ENCODE results near the gene CDH11.

Gene CDH11

DNA sequence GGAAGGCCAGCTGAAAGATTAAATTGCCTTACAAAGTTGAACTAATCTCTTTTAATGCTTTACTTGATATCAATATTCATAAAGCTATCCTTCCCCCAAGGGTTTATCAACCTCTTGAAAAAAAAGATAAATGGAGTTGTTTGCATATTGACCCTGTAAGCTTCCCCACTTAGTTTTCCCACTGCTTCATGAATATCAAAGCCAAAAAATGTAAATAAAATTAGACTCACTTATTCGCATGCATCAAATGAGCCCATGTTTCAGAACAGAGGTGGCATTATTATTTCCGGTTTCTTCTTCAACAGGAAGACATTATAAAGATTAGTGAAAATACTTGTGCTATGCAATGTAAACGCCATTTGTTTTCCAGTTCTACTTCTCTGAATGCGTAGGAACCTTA is 150.7 kb downstream of the CDH11 start:
- no peaks in the 10 kb centered on the region for H3K27me3 ChIP-seq
- H3K36me3 ChIP-seq = no peaks in the 10 kb centered on the region
- no peaks in the 10 kb centered on the region for H3K9me3 ChIP-seq
- H3K27ac ChIP-seq = no peak overlapping the region
- TF ChIP-seq, protein P1, sequence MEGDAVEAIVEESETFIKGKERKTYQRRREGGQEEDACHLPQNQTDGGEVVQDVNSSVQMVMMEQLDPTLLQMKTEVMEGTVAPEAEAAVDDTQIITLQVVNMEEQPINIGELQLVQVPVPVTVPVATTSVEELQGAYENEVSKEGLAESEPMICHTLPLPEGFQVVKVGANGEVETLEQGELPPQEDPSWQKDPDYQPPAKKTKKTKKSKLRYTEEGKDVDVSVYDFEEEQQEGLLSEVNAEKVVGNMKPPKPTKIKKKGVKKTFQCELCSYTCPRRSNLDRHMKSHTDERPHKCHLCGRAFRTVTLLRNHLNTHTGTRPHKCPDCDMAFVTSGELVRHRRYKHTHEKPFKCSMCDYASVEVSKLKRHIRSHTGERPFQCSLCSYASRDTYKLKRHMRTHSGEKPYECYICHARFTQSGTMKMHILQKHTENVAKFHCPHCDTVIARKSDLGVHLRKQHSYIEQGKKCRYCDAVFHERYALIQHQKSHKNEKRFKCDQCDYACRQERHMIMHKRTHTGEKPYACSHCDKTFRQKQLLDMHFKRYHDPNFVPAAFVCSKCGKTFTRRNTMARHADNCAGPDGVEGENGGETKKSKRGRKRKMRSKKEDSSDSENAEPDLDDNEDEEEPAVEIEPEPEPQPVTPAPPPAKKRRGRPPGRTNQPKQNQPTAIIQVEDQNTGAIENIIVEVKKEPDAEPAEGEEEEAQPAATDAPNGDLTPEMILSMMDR (IDR thresholded peaks at IDR 0.05) = no peak
- no peak overlapping the region for H3K4me3 ChIP-seq (ENCODE audit: low read depth in 1 of 2, low read length in 1 of 2)
- H3K4me1 ChIP-seq (ENCODE audit: control insufficient read depth in 1 of 2, insufficient read depth in 1 of 2, low read depth in 1 of 2, low read length in 1 of 2) = no peaks in the 10 kb centered on the region

DNA sequence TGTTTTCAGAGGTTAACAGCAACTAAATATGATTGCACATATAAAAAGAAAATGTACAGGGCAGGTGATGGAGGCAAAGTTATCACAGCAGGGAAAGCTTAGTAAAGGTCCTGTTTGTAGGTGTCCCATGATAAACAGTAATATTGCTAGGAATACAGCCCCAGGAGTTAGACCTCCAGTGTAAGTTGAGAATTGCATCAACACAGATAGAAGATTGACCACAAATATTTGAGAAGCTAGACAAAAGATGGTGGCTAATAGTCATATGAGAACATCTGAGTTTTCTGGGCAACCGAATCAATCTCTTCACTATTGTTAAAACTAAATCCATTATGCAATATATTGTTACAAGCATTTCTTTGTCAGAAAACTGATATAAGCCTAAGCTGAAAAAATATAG is 152.6 kb downstream of the CDH11 start:
- no peaks in the 10 kb centered on the region for H3K27me3 ChIP-seq
- TF ChIP-seq, protein P1 (IDR thresholded peaks at IDR 0.05) = no peak
- H3K4me3 ChIP-seq (ENCODE audit: low read depth in 1 of 2, low read length in 1 of 2) = no peak overlapping the region
- H3K9me3 ChIP-seq = no peaks in the 10 kb centered on the region
- H3K4me1 ChIP-seq (ENCODE audit: control insufficient read depth in 1 of 2, insufficient read depth in 1 of 2, low read depth in 1 of 2, low read length in 1 of 2) = no peaks in the 10 kb centered on the region
- no peak overlapping the region for H3K27ac ChIP-seq
- H3K36me3 ChIP-seq = no peaks in the 10 kb centered on the region

DNA sequence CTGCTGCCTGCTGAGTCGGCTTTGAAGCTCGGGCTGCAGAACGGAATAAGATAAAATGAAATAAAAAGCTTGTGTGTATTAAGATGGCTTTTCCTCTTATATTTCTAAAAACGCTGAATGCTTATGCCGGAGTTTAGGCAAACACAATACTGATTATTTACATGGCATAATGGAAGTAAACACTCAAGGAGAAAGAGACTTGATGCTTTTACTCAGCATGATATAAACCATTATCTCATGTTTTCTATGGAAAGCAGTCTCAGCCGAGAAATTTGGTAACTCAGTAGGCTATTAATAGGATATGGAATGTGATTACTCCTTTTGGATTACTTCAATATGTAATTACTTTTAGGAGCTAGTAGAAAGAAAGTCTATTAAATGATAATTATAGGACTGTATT is 153.3 kb downstream of the CDH11 start:
- Histone ChIP-seq H3K36me3 (no peaks in the 10 kb centered on the region), H3K27me3 (no peaks in the 10 kb centered on the region), H3K27ac (no peak overlapping the region), H3K4me3 (ENCODE audit: low read depth in 1 of 2, low read length in 1 of 2) (no peak overlapping the region), H3K9me3 (no peaks in the 10 kb centered on the region), H3K4me1 (ENCODE audit: control insufficient read depth in 1 of 2, insufficient read depth in 1 of 2, low read depth in 1 of 2, low read length in 1 of 2) (no peaks in the 10 kb centered on the region)
- TF ChIP-seq, protein P1 (IDR thresholded peaks at IDR 0.05) = no peak

DNA sequence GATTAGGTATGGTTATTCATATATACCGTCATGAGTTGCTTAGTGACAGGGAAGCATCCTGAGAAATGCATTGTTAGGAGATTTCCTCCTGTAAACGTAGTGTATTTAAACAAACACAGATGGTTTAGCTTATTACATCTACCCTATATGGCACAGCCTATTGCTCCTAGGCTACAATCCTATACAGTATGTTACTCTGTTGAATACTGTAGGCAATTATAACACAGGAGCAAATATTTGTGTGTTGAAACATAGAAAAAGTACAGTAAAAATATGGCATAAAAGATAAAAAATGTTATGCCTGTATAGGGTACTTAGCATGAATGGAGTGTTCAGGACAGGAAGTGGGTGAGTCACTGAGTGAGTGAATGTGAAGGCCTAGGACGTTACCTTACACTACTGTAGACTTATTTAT is 157.7 kb downstream of the CDH11 start:
- Histone ChIP-seq H3K27me3 (no peaks in the 10 kb centered on the region), H3K4me3 (ENCODE audit: low read depth in 1 of 2, low read length in 1 of 2) (no peak overlapping the region), H3K36me3 (no peaks in the 10 kb centered on the region), H3K4me1 (ENCODE audit: control insufficient read depth in 1 of 2, insufficient read depth in 1 of 2, low read depth in 1 of 2, low read length in 1 of 2) (no peaks in the 10 kb centered on the region), H3K9me3 (no peaks in the 10 kb centered on the region), H3K27ac (no peak overlapping the region)
- TF ChIP-seq, protein P1 (IDR thresholded peaks at IDR 0.05) = no peak

DNA sequence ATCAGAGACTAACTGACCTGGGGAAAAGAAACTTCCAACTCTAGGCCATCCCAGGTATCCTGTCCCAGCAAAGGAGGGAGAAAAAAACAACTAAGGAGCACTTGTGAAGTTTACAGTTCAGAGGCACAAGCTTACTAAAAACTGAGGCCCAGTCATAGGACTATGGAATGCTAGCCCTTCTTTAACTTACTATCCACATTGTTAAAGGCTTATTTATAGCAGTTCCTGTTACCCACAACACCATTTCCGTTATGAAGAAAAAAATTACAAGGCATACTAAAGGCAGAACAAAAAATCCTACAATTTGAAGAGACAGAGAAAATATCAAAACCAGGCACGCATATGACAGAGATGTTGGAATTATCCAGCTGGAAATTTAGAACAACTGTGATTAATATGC is 159.1 kb downstream of the CDH11 start:
- H3K4me3 ChIP-seq (ENCODE audit: low read depth in 1 of 2, low read length in 1 of 2) = no peak overlapping the region
- H3K27me3 ChIP-seq = no peaks in the 10 kb centered on the region
- TF ChIP-seq, protein P1 (IDR thresholded peaks at IDR 0.05) = no peak
- no peak overlapping the region for H3K27ac ChIP-seq
- no peaks in the 10 kb centered on the region for H3K4me1 ChIP-seq (ENCODE audit: control insufficient read depth in 1 of 2, insufficient read depth in 1 of 2, low read depth in 1 of 2, low read length in 1 of 2)
- H3K9me3 ChIP-seq = no peaks in the 10 kb centered on the region
- no peaks in the 10 kb centered on the region for H3K36me3 ChIP-seq

DNA sequence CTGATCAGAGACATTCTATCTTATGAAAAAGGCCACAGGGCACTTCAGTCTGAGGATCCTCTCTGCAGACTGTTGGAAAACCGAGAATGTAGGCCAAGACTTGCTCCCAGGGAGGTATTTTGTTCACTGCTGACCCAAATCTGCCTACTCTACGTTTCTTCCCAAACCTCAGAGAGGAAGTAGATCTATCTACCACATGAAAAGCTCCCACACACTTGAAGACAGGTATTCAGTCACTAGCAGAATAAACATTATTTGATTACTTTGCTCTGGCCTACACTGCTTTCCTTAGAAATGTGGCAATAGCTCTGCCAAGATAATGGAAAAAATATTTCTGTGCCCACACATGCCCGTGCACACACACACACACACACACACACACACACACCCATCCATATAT is 164.6 kb downstream of the CDH11 start:
- Histone ChIP-seq H3K27me3 (no peaks in the 10 kb centered on the region), H3K4me1 (ENCODE audit: control insufficient read depth in 1 of 2, insufficient read depth in 1 of 2, low read depth in 1 of 2, low read length in 1 of 2) (no peaks in the 10 kb centered on the region), H3K36me3 (no peaks in the 10 kb centered on the region), H3K27ac (no peak overlapping the region), H3K4me3 (ENCODE audit: low read depth in 1 of 2, low read length in 1 of 2) (no peak overlapping the region), H3K9me3 (no peaks in the 10 kb centered on the region)
- TF ChIP-seq, protein P1 (IDR thresholded peaks at IDR 0.05) = no peak

Measured in neutrophil (primary cell).